Activated T-cell treated with anti-CD3 and anti-CD28 coated beads, Interleukin-2, amount 50 U/mL, for 4 hours (primary cell): ENCODE measurements around the gene CYBA. TPM values are rescaled to one million over a fixed set of nuclear protein-coding genes. Genes with fewer than 3 reads are reported as not detected.

ENCODE experiments used
- ATAC-seq, 2 donors: fragments of 200-7000 bp; cut with Tn5 transposase; one replicate each; pipeline ENCODE4 v1.10.0; 2021
- DNase-seq: peaks from one replicate; pipeline ENCODE4 v3.0.0-alpha.2; 2020
- H3K27me3 Mint-ChIP-seq: one replicate; pipeline ENCODE4 v1.8.0; 2021; ENCODE audit warnings: low read depth, mixed read lengths
- H3K36me3 Mint-ChIP-seq: one replicate; pipeline ENCODE4 v1.8.0; 2022; ENCODE audit warnings: mixed read lengths; ENCODE audit not compliant: insufficient read depth
- H3K4me1 Mint-ChIP-seq: one replicate; pipeline ENCODE4 v1.8.0; 2021; ENCODE audit warnings: low read depth, mixed read lengths
- H3K4me3 Mint-ChIP-seq: one replicate; pipeline ENCODE4 v1.8.0; 2021; ENCODE audit warnings: mild to moderate bottlenecking, moderate library complexity, mixed read lengths
- H3K9me3 Mint-ChIP-seq: one replicate; pipeline ENCODE4 v1.8.0; 2021; ENCODE audit warnings: mixed read lengths
- total RNA-seq, 3 donors: library from RNA; stranded (reverse); gene quantifications; one replicate each; pipeline ENCODE4 v1.2.1, GENCODE V29; 2021

CYBA gene
- 100 to 1,000 TPM; 110 to 147 (median 117) TPM for total RNA-seq

- H3K27me3 Mint-ChIP-seq, result no peaks in the 10 kb centered on the region
- peaks cover 19% of the 10 kb centered on the region for H3K4me1 Mint-ChIP-seq
- peaks cover 3% of the 10 kb centered on the region for H3K36me3 Mint-ChIP-seq
- peak; percentile 68 for DNase-seq
- peak; percentile 87 to 88 for ATAC-seq
- H3K4me3 Mint-ChIP-seq, result peak within 1 kb of the TSS; percentile 90
- H3K9me3 Mint-ChIP-seq, result no peaks in the 10 kb centered on the region
Measured at GRCh38 chr16:88650749-88651275, at the start of gene CYBA. TSS of gene CYBA (minus strand) at chr16:88651053. CDS start at chr16:88651013, 40 bp downstream.

GRCh38 chr16:88700322-88700635 lies 49.4 kb upstream of the CYBA start:
- peaks cover 59% of the 10 kb centered on the region for H3K4me1 Mint-ChIP-seq

GRCh38 chr16:88699180-88699579 lies 48.3 kb upstream of the CYBA start:
- H3K36me3 Mint-ChIP-seq, result peaks cover 2% of the 10 kb centered on the region
- ATAC-seq (no peak), DNase-seq (no peak)
- peaks cover 51% of the 10 kb centered on the region for H3K4me1 Mint-ChIP-seq
- no peaks in the 10 kb centered on the region for H3K9me3 Mint-ChIP-seq
- H3K4me3 Mint-ChIP-seq, result no peak overlapping the region
- no peaks in the 10 kb centered on the region for H3K27me3 Mint-ChIP-seq

More at GRCh38 chr16:88700322-88700635, 49.4 kb upstream of the CYBA start:
- DNase-seq (no peak), ATAC-seq (no peak)
- Mint-ChIP-seq H3K36me3 (peaks cover 2% of the 10 kb centered on the region), H3K27me3 (no peaks in the 10 kb centered on the region), H3K4me3 (peak overlapping the region; percentile 91), H3K9me3 (no peaks in the 10 kb centered on the region)

DNA sequence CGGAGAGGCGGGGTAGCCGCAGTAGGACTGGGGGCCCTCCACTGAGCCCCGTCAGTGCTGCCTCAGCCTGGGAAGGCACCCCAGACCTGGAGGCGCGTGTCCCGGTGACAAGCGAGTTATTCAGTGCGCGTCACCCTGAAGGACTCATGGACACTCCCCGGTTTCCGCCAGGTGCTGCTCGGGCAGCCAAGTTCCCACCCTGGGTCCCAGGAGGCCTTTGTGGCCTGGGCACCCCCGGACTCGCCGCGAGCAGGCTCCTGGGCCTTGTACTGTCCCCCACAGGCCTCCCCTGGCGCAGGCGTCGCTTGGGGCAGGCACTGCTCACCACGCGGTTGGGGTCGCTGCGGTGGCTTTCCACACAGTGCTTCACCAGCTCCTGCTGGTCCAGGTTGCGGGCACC lies 47.8 kb upstream of the CYBA start:
- DNase-seq (no peak), ATAC-seq (no peak)
- Mint-ChIP-seq H3K9me3 (no peaks in the 10 kb centered on the region), H3K27me3 (no peaks in the 10 kb centered on the region), H3K4me1 (peaks cover 47% of the 10 kb centered on the region), H3K4me3 (no peak overlapping the region), H3K36me3 (peaks cover 2% of the 10 kb centered on the region)

DNA sequence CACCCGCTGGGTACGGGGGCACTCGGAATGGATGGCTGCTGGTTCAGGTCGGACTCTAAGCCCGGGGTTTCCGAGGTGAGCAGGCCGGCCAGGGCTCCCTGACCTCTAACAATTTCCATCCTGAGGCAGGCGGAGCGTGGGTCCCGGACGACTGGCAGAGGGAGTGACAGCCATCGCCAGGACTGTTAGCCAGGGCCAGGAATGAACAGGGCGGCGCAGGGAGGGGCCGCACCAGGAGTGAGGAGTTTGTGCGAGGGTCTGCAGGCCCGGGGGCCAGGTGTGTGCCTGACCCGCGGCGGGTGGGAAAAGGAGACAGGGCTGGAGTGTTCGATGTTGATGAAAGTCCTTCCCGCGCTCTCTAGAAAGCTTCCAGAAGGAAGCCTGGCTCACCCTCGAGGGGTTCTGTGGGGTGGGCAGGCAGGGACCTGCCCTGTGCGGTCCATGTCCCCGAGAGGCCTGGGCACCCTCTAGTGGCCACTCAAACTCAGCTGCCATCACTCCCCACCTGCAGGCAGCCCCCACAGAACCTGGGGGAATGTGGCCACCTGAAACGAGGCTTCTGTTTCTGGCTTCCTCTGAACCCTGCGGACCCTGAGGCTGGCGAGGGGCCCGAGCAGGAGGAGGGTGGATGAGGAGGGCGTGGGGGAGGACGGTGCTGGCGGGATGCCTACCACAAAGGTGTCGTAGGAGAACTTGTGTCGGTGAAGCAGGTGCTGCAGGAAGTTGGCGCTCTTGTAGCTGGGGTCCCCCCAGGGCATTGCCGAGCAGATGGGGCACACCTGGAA lies 47.2 kb upstream of the CYBA start:
- H3K9me3 Mint-ChIP-seq, result no peaks in the 10 kb centered on the region
- ATAC-seq (no peak), DNase-seq (no peak)
- H3K4me1 Mint-ChIP-seq, result peaks cover 43% of the 10 kb centered on the region
- H3K36me3 Mint-ChIP-seq, result peaks cover 2% of the 10 kb centered on the region
- no peak overlapping the region for H3K4me3 Mint-ChIP-seq
- no peaks in the 10 kb centered on the region for H3K27me3 Mint-ChIP-seq

- no peaks in the 10 kb centered on the region for H3K9me3 Mint-ChIP-seq
- H3K4me3 Mint-ChIP-seq, result no peak overlapping the region
- H3K4me1 Mint-ChIP-seq, result peaks cover 43% of the 10 kb centered on the region
- H3K36me3 Mint-ChIP-seq, result peaks cover 2% of the 10 kb centered on the region
- ATAC-seq, result no peak
- no peak for DNase-seq
- no peaks in the 10 kb centered on the region for H3K27me3 Mint-ChIP-seq
Measured at GRCh38 chr16:88697116-88697830, 46.4 kb upstream of the CYBA start.

DNA sequence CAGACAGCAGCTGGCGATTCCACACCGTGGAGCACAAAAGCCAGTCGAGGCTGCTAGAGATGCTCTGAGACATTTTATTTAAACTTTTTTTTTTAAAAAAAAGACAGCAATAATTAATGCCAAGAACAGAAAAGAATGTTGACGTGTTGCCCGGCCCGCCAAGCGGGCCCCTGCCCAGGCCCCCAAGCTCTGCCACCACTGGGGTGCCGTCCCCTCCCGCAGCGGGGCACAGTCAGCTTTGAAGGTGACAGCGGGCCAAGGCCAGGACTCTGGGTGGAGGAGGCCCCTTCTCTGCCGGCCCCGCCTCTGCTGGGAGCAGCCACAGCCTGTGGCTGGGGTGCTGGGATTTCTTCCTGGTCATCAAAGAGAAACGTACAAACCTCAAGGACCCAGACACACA lies 45.6 kb upstream of the CYBA start:
- Mint-ChIP-seq H3K9me3 (no peaks in the 10 kb centered on the region), H3K4me3 (no peak overlapping the region), H3K4me1 (peaks cover 43% of the 10 kb centered on the region), H3K36me3 (peaks cover 2% of the 10 kb centered on the region), H3K27me3 (no peaks in the 10 kb centered on the region)
- ATAC-seq (no peak), DNase-seq (no peak)

GRCh38 chr16:88695753-88696152 lies 44.9 kb upstream of the CYBA start:
- H3K36me3 Mint-ChIP-seq, result peaks cover 2% of the 10 kb centered on the region
- no peaks in the 10 kb centered on the region for H3K9me3 Mint-ChIP-seq
- no peak overlapping the region for H3K4me3 Mint-ChIP-seq
- DNase-seq (no peak), ATAC-seq (no peak)
- H3K4me1 Mint-ChIP-seq, result peaks cover 47% of the 10 kb centered on the region
- H3K27me3 Mint-ChIP-seq, result no peaks in the 10 kb centered on the region

DNA sequence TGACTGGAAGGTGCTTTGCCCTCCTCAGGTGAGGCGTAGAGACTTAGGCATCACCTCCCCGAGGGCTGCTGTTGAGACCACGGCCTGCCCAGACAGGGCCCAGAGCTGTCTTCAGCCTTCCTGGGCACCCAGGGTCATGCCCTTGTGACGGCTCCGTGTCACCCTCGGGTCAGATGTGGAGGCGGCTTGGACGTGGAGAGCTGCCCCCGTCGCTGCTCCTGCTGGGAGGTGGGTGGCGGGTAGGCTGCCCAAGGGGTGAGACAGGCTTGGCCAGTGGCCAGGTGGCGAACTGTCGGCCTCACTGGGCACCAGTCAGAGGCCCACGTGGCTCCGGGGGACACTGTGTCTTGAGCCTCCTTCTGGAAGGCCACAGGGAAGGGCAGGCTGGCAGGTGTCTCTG lies 44.4 kb upstream of the CYBA start:
- peaks cover 50% of the 10 kb centered on the region for H3K4me1 Mint-ChIP-seq
- H3K9me3 Mint-ChIP-seq, result no peaks in the 10 kb centered on the region
- DNase-seq (no peak), ATAC-seq (no peak)
- no peak overlapping the region for H3K4me3 Mint-ChIP-seq
- H3K27me3 Mint-ChIP-seq, result no peaks in the 10 kb centered on the region
- H3K36me3 Mint-ChIP-seq, result peaks cover 2% of the 10 kb centered on the region

DNA sequence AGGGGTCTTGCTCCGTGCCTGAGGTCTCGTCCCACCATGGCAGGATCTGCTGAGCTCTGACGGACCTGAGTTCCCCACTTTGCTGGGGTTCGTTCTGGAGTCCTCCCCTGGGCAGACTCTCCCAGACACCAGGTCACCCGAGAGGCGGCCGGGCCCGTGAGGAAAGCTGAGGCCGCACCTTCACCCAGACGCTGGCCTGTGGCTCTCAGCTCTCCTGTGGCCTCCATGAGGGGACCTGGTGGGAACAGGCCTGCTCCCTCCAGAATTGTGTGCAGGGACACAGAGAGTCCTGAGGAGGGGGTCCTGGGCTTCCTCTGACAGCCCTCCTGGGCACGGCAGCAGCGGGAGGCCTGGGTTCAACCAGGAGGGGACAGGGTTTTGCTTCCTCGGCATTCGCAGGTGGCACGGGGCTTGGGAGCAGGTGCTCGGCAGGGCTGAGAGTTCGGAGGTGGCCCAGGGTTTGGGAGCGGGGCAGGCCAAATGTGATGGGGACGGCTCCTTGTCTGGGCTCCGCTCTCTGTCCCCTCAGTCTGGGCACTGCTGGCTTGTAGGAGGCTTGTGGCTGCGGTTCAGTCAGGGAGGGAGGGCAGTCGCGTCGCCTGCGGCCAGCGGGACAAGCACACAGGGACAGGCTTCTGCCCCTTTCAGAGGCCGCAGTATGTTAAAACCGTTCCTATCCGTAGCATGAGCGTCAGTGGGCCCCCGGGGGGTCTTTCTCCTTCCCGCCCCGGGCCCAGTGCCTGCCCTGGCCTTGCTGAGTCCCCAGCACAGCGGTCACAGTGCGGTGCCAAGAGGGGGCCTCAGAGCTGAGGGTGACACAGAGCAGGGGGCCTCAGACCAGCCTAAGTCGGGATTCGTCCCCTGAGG lies 43.6 kb upstream of the CYBA start:
- no peak for DNase-seq
- ATAC-seq, result no peak
- Mint-ChIP-seq H3K9me3 (no peaks in the 10 kb centered on the region), H3K4me1 (peaks cover 47% of the 10 kb centered on the region), H3K4me3 (no peak overlapping the region), H3K27me3 (no peaks in the 10 kb centered on the region), H3K36me3 (peaks cover 2% of the 10 kb centered on the region)

DNA sequence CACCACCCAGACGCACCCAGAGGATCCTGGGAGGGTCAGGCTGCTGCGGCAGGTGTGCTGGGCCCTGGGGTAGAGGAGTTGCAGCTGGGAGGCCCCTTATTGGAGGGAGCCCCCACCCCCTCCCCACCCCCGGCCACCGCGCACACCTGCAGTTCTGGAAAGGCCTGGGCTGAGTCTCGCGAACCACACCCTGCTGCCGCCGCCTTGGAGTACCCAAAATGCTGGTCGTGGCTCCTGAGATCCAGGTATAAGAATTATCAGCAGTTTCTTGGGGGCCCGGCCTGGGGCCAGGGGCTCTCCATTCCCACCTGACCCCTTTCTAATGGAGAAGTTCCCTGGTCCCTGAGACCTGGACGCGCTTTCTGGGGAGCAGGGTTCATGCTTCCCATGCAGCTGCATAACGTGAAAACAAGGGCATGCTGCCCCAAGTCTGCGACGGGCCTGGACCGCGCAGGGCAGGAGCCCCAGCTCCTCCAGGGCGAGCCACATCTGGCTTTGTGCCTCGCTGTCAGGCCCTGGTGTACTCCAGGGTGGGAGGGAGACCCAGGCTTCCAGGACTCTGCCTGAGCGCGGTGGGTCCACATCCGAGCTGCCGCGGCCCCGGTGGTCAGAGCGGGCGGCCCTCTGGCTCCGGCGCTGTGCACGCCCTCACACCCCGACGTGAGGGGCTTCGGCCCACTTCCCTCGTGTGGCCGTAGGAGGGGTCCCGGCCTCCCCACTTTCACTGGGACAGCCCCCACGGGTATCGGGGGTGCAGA lies 42.7 kb upstream of the CYBA start:
- H3K4me1 Mint-ChIP-seq, result peaks cover 50% of the 10 kb centered on the region
- ATAC-seq (no peak), DNase-seq (no peak)
- H3K4me3 Mint-ChIP-seq, result no peak overlapping the region
- no peaks in the 10 kb centered on the region for H3K9me3 Mint-ChIP-seq
- H3K27me3 Mint-ChIP-seq, result no peaks in the 10 kb centered on the region
- peaks cover 2% of the 10 kb centered on the region for H3K36me3 Mint-ChIP-seq

GRCh38 chr16:88692861-88693260 lies 42.0 kb upstream of the CYBA start:
- H3K27me3 Mint-ChIP-seq, result no peaks in the 10 kb centered on the region
- DNase-seq (no peak), ATAC-seq (no peak)
- no peaks in the 10 kb centered on the region for H3K36me3 Mint-ChIP-seq
- peaks cover 49% of the 10 kb centered on the region for H3K4me1 Mint-ChIP-seq
- no peaks in the 10 kb centered on the region for H3K9me3 Mint-ChIP-seq
- H3K4me3 Mint-ChIP-seq, result no peak overlapping the region

DNA sequence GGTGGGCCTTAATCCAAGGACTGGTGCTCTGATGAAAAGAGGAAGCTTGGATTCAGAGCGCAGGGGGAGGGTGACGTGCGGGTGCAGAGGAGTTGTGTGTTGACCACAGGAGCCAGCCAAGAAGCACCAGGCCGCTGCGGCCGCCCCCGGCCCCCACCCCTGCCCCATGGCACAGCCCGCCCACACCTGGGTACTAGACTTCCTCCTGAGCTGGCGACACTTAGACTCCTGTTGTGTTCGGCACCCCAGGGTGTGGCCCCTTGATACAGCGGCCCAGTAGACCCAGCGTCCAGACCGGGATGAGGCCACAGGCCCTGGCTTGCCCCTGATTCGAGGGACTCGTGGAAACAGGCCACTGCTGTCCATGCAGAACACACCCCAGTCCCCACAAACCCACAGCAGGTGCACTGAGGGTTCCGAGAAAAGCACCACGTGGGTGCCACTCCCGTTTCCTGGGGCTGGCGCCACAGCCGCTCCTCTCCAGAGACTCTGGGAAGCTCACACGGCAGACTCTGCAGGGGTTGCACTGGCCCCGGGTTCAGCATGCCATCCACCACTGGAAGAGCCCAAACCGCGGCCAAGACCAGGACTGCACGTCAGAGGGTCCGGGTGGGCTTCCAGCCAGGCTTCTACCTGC lies 41.2 kb upstream of the CYBA start:
- Mint-ChIP-seq H3K9me3 (no peaks in the 10 kb centered on the region), H3K4me3 (no peak overlapping the region), H3K36me3 (no peaks in the 10 kb centered on the region), H3K4me1 (peaks cover 45% of the 10 kb centered on the region), H3K27me3 (no peaks in the 10 kb centered on the region)
- ATAC-seq (peak; percentile 34 to 38), DNase-seq (no peak)
